CD14-positive monocyte (primary cell): ENCODE data around the gene HNRNPAB. TPM values are rescaled to one million over a fixed set of nuclear protein-coding genes. Genes with fewer than 3 reads are reported as not detected.
"Not testable (repeated sequence)": the region's sequence is repeated elsewhere in the genome, so short reads cannot be mapped to it uniquely, and the experiment has no call there.

Source experiments
- DNase-seq, 3 donors: peaks; one replicate each; pipeline ENCODE4 v3.0.0-alpha.2; 2011 to 2022
- H2AFZ ChIP-seq: 2 replicates; pipeline ENCODE4 v1.6.0; 2012; ENCODE audit warnings: mild to moderate bottlenecking, low read depth, low read length, inconsistent platforms; ENCODE audit not compliant: insufficient read depth, poor library complexity, severe bottlenecking
- H3K27ac ChIP-seq, 2 donors: 1 replicate in 1 of 2; 2 replicates in 1 of 2; pipeline ENCODE4 v1.5.1; 2012 to 2013; ENCODE audit warnings: low read length in 2 of 2, control low read depth in 1 of 2, inconsistent platforms in 1 of 2, low read depth in 1 of 2, mild to moderate bottlenecking in 1 of 2
- H3K27me3 ChIP-seq, 2 donors: one replicate each; pipeline versions ENCODE4 v1.6.0 to v1.6.1; 2011 to 2013; ENCODE audit warnings: low read length in 2 of 2; ENCODE audit not compliant: control insufficient read depth in 2 of 2, insufficient read depth in 2 of 2
- H3K36me3 ChIP-seq, 2 donors: replicated peaks in 1 of 2; 1 replicate in 1 of 2; 2 replicates in 1 of 2; pipeline versions ENCODE4 v1.5.1 to v1.6.1; 2012 to 2013; ENCODE audit warnings: low read length in 2 of 2, control low read depth in 1 of 2, inconsistent platforms in 1 of 2, mild to moderate bottlenecking in 1 of 2; ENCODE audit not compliant: insufficient read depth in 2 of 2, control insufficient read depth in 1 of 2
- H3K4me1 ChIP-seq, 2 donors: 1 replicate in 1 of 2; 2 replicates in 1 of 2; pipeline versions ENCODE4 v1.5.1 to v1.6.1; 2012 to 2013; ENCODE audit warnings: low read length in 2 of 2, control low read depth in 1 of 2, inconsistent platforms in 1 of 2, mild to moderate bottlenecking in 1 of 2, moderate library complexity in 1 of 2; ENCODE audit not compliant: insufficient read depth in 2 of 2, control insufficient read depth in 1 of 2
- H3K4me2 ChIP-seq: replicated peaks from 2 replicates; pipeline ENCODE3; 2012; ENCODE audit warnings: low read length, moderate library complexity, mild to moderate bottlenecking; ENCODE audit not compliant: poor library complexity, severe bottlenecking; ENCODE audit errors: extremely low read depth
- H3K4me3 ChIP-seq, 3 experiments: fragments of 200-600 bp in 1 of 3; sonication (generic) in 1 of 3; replicated peaks in 1 of 3; 1 replicate in 2 of 3; 2 replicates in 1 of 3; pipeline ENCODE4 v1.5.1; 2011 to 2013; ENCODE audit warnings: low read length in 3 of 3, mild to moderate bottlenecking in 3 of 3, control low read depth in 2 of 3, low read depth in 2 of 3, inconsistent platforms in 1 of 3, moderate library complexity in 1 of 3
- H3K79me2 ChIP-seq: 2 replicates; pipeline ENCODE4 v1.6.0; 2012; ENCODE audit warnings: mild to moderate bottlenecking, control low read depth, inconsistent platforms, low read length, moderate library complexity; ENCODE audit not compliant: insufficient read depth
- H3K9ac ChIP-seq: 2 replicates; pipeline ENCODE4 v1.6.0; 2017; ENCODE audit warnings: low read length, mild to moderate bottlenecking; ENCODE audit not compliant: insufficient read depth, poor library complexity, severe bottlenecking
- H3K9me3 ChIP-seq, 2 donors: replicated peaks in 1 of 2; 1 replicate in 1 of 2; 2 replicates in 1 of 2; pipeline versions ENCODE4 v1.5.1 to v1.6.1; 2012 to 2013; ENCODE audit warnings: low read length in 2 of 2, control low read depth in 1 of 2; ENCODE audit not compliant: control insufficient read depth in 1 of 2, insufficient read depth in 1 of 2
- H4K20me1 ChIP-seq: 2 replicates; pipeline ENCODE4 v1.6.0; 2012; ENCODE audit warnings: mild to moderate bottlenecking, low read length, control low read depth, moderate library complexity; ENCODE audit not compliant: insufficient read depth
- H3K27ac Mint-ChIP-seq, 7 donors: one replicate each; pipeline ENCODE4 v1.8.0; 2020; ENCODE audit warnings: mild to moderate bottlenecking in 7 of 7, mixed read lengths in 7 of 7, moderate library complexity in 6 of 7, inconsistent platforms in 2 of 7
- H3K27me3 Mint-ChIP-seq, 3 donors: one replicate each; pipeline ENCODE4 v1.8.0; 2021 to 2022; ENCODE audit warnings: low read depth in 3 of 3, mild to moderate bottlenecking in 3 of 3, mixed read lengths in 3 of 3, moderate library complexity in 3 of 3, inconsistent platforms in 1 of 3
- H3K36me3 Mint-ChIP-seq, 2 donors: one replicate each; pipeline ENCODE4 v1.8.0; 2020; ENCODE audit warnings: mixed read lengths in 2 of 2, inconsistent platforms in 1 of 2, mild to moderate bottlenecking in 1 of 2
- H3K4me1 Mint-ChIP-seq: one replicate; pipeline ENCODE4 v1.8.0; 2020; ENCODE audit warnings: mild to moderate bottlenecking, mixed read lengths
- H3K4me3 Mint-ChIP-seq, 2 donors: one replicate each; pipeline ENCODE4 v1.8.0; 2020; ENCODE audit warnings: mild to moderate bottlenecking in 2 of 2, mixed read lengths in 2 of 2, moderate library complexity in 1 of 2
- H3K9me3 Mint-ChIP-seq, 7 donors: one replicate each; pipeline ENCODE4 v1.8.0; 2020 to 2022; ENCODE audit warnings: mixed read lengths in 7 of 7, mild to moderate bottlenecking in 6 of 7, moderate library complexity in 6 of 7, inconsistent platforms in 2 of 7
- WGBS: methylation state at CpG from one replicate; pipeline ENCODE4 v1.1.5; 2013; ENCODE audit warnings: missing lambda C conversion rate; ENCODE audit not compliant: insufficient coverage; 5-methylcytosine and 5-hydroxymethylcytosine counted together
- intact Hi-C, 2 donors: fragments of 100-400 bp; cut with micrococcal nuclease; formaldehyde crosslinking; loops; one replicate each; pipeline versions ENCODE4 v1.15.0 to v1.15.1; 2023
- polyA plus RNA-seq, 3 donors: library from polyadenylated mRNA; depleted of rRNA in 1 of 3; unstranded in 2 of 3; stranded (reverse) in 1 of 3; fragments of 300-500 nt in 2 of 3; fragments of >200 nt in 1 of 3; fragmentation: Illumina TruSeq in 2 of 3; gene quantifications; 1 replicate in 2 of 3; 2 replicates in 1 of 3; pipeline ENCODE4 v1.2.3, GENCODE V29; 2012 to 2021
- TF ChIP-seq, protein P1 (sequence below): fragments of 200-600 bp; IDR thresholded peaks from one replicate; pipeline ENCODE4 v1.8.0; 2022; ENCODE audit warnings: antibody characterized with exemption, mild to moderate bottlenecking

Gene HNRNPAB
- polyA plus RNA-seq, 3 donors: 44.8 to 59.4 (median 54.2) TPM

DNA sequence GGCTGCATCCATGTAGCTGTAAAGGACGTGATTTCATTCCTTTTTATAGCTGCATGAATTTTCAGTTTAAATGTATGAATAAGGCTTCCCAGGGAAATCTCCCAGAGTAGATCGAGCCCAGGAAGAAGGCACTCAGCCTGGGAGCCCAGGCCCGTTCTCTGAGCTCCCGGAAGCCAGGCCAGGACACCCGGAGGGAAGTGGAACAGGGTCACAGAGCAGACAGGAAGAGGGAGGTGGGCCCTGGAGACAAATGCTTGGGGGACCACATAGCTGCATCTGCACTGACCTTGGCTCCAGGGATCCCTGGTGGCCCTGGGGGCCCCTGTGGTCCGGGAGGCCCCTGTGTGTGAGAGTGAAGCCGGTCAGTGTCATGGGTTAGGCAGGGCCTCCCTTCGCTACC is 47.9 kb downstream of the HNRNPAB start:
- Histone ChIP-seq H3K79me2 (no peaks in the 10 kb centered on the region), H4K20me1 (no peaks in the 10 kb centered on the region), H3K36me3 (no peaks in the 10 kb centered on the region), H3K9me3 (no peaks in the 10 kb centered on the region), H3K4me3 (no peak overlapping the region), H3K4me1 (peaks cover 0 to 20% of the 10 kb centered on the region in 2 donors), H3K4me2 (no peak overlapping the region), H3K27ac (no peak overlapping the region), H3K9ac (no peak overlapping the region), H2AFZ (no peak overlapping the region), H3K27me3 (no peaks in the 10 kb centered on the region)
- Mint-ChIP-seq H3K9me3 (no peaks in the 10 kb centered on the region), H3K4me1 (peaks cover 3% of the 10 kb centered on the region), H3K27me3 (peaks cover 0 to 4% (median 1%) of the 10 kb centered on the region in 3 donors), H3K4me3 (no peak overlapping the region), H3K36me3 (no peaks in the 10 kb centered on the region), H3K27ac (no peak overlapping the region)
- intact Hi-C loops: no loop called here
- TF ChIP-seq, protein P1, sequence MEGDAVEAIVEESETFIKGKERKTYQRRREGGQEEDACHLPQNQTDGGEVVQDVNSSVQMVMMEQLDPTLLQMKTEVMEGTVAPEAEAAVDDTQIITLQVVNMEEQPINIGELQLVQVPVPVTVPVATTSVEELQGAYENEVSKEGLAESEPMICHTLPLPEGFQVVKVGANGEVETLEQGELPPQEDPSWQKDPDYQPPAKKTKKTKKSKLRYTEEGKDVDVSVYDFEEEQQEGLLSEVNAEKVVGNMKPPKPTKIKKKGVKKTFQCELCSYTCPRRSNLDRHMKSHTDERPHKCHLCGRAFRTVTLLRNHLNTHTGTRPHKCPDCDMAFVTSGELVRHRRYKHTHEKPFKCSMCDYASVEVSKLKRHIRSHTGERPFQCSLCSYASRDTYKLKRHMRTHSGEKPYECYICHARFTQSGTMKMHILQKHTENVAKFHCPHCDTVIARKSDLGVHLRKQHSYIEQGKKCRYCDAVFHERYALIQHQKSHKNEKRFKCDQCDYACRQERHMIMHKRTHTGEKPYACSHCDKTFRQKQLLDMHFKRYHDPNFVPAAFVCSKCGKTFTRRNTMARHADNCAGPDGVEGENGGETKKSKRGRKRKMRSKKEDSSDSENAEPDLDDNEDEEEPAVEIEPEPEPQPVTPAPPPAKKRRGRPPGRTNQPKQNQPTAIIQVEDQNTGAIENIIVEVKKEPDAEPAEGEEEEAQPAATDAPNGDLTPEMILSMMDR: no peak
- 39% methylated on average over 4 of the region's 8 CpGs for WGBS
- DNase-seq: no peak

DNA sequence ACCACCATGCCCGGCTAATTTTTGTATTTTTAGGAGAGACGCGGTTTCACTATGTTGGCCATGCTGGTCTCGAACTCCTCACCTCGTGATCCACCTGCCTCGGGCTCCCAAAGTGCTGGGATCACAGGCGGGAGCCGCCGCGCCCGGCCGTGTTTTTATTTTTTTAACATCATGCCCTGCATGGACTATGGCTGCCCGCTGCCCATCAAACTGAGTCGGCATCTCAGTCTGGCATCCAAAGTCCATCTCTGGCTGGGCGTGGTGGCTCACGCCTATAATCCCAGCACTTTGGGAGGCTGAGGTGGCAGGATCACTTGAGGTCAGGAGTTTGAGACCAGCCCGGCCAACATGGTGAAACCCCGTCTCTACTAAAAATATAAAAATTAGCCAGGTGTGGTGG is 49.3 kb downstream of the HNRNPAB start:
- H3K4me1 ChIP-seq: peaks cover 0 to 14% of the 10 kb centered on the region in 2 donors
- H3K27ac Mint-ChIP-seq, H3K27me3 Mint-ChIP-seq, H3K4me2 ChIP-seq, DNase-seq, H3K4me3 ChIP-seq, H3K4me1 Mint-ChIP-seq, H3K36me3 ChIP-seq, H3K27me3 ChIP-seq, H3K9me3 Mint-ChIP-seq, H3K4me3 Mint-ChIP-seq, H3K9me3 ChIP-seq, H3K36me3 Mint-ChIP-seq, H4K20me1 ChIP-seq, H2AFZ ChIP-seq, H3K9ac ChIP-seq, H3K27ac ChIP-seq, H3K79me2 ChIP-seq, intact Hi-C loops: not testable (repeated sequence)
- WGBS: 96% methylated on average over 12 of the region's 18 CpGs
